ENCODE data around the gene CYB561A3. TPM values are rescaled to one million over a fixed set of nuclear protein-coding genes. Genes with fewer than 3 reads are reported as not detected.

The CYB561A3 gene
- total RNA-seq, 1 donor from 2014 or later: 47.2 TPM

DNA sequence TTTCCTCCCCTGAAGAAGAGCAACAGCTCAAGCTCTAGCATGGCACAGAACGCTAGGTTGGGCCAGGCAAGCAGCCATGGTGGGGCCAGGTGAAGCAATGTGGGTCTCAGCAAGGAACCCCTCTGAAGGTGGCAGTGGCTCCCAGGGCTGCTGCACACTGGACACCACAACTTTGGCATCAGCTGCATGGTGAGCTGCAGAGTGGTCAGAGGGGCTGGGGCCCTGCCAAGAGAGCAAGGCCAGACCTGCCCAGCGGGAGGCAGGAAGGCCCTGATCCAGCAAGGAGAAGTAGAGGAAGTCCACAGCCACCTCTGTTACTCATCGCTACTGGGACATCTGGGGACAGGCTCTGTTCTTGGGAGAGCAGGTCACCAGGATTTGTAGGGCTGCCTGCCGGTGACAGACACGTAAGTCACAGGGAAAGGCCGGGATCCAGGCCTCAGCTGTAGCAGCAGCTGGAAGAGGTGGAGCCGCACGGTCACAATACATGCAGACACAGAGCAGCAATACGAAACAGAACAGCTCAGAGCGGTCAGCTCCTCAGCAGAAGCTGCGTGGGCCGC, 12.4 kb downstream of the CYB561A3 start:
- H3K4me3 ChIP-seq: no peak overlapping the region
- H3K9me3 ChIP-seq: no peaks in the 10 kb centered on the region
- H3K27me3 ChIP-seq (ENCODE audit: low read depth): no peaks in the 10 kb centered on the region
- intact Hi-C loops (cut with DNase I): no loop called here
- ATAC-seq (no peak), DNase-seq (no peak)
- TF ChIP-seq, protein P1, sequence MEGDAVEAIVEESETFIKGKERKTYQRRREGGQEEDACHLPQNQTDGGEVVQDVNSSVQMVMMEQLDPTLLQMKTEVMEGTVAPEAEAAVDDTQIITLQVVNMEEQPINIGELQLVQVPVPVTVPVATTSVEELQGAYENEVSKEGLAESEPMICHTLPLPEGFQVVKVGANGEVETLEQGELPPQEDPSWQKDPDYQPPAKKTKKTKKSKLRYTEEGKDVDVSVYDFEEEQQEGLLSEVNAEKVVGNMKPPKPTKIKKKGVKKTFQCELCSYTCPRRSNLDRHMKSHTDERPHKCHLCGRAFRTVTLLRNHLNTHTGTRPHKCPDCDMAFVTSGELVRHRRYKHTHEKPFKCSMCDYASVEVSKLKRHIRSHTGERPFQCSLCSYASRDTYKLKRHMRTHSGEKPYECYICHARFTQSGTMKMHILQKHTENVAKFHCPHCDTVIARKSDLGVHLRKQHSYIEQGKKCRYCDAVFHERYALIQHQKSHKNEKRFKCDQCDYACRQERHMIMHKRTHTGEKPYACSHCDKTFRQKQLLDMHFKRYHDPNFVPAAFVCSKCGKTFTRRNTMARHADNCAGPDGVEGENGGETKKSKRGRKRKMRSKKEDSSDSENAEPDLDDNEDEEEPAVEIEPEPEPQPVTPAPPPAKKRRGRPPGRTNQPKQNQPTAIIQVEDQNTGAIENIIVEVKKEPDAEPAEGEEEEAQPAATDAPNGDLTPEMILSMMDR (IDR thresholded peaks at IDR 0.05): no peak
- H3K36me3 ChIP-seq: peaks cover 89% of the 10 kb centered on the region
- H3K27ac ChIP-seq: no peak overlapping the region
- H3K4me1 ChIP-seq: no peaks in the 10 kb centered on the region

DNA sequence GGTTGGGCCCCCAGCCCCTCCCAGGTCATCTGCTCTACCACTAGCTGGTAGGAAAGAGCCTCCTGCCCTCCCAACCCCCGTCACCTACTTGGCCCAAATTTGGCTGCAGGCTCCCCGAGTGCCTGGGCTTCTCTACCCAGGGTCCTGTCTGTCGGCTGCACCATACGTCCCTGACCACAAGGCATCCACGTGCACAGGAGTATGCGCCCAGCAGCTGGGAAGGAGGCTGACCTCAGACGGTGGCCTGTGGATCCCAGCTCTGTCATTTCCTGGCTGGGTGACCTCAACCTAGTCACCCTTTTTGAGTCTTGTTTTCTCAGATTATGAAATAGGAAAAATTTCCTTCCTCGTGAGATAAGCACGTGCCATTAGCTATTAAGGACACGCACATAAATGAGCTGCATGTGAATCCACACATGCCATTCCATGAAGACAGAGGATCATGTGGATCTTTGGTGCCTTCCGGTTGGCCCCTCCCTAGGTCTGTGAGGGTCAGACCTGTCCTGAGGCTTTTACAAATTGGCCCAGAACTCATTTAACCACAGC, 13.7 kb downstream of the CYB561A3 start:
- Histone ChIP-seq H3K9me3 (no peaks in the 10 kb centered on the region), H3K4me3 (no peak overlapping the region), H3K36me3 (peaks cover 76% of the 10 kb centered on the region), H3K27ac (no peak overlapping the region), H3K27me3 (ENCODE audit: low read depth) (no peaks in the 10 kb centered on the region), H3K4me1 (no peaks in the 10 kb centered on the region)
- intact Hi-C loops (cut with DNase I): no loop called here
- no peak for DNase-seq
- TF ChIP-seq, protein P1 (IDR thresholded peaks at IDR 0.05): no peak
- peak in 1 of 2 donors; percentile 45 for ATAC-seq

DNA sequence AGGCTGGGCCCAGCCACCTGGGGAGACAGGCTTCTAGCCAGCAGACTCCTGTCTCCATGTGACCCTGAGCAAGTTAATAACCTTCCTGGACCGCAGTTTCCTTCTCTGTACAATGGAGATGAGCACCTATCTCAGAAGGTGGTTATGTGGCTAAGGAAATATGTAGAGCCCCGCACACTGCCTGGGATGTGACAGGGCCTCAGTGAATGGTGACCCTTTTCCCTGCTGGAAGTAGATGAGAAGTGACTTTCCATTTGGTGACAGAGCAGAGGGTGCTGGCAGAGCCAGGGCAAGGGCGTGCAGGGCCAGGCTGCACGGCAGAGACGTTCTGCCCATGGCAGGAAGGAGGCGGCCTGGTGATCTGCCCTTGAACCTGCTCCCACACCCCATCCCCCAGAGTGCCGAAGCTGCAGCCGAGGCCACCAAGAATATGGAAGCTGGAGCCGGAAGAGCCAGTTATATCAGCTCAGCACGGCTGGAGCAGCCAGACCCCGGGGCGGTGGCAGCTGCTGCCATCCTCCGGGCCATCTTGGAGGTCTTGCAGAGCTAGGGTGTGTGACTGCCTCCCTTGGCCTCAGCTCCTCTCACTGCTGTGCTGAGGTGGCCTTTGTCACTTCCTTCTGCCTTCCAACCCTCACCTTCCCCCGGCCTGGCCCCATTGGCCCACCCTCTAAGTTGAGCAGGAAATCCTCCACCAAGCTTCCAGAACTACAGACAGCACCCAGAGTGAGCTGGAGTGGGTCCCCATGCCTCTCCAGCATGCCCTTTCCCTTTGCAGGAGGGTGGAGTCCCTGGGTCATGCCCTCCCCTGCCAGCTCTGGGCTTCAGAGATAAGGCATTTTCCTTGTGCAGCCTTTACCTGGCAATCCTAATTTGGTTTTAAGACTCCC, 15.5 kb downstream of the CYB561A3 start:
- ATAC-seq: no peak
- Histone ChIP-seq H3K4me3 (no peak overlapping the region), H3K27me3 (ENCODE audit: low read depth) (no peaks in the 10 kb centered on the region), H3K4me1 (no peaks in the 10 kb centered on the region), H3K36me3 (peaks cover 69% of the 10 kb centered on the region), H3K9me3 (no peaks in the 10 kb centered on the region), H3K27ac (no peak overlapping the region)
- intact Hi-C loops (cut with DNase I): no loop called here
- TF ChIP-seq, protein P1 (IDR thresholded peaks at IDR 0.05): no peak
- no peak for DNase-seq

DNA sequence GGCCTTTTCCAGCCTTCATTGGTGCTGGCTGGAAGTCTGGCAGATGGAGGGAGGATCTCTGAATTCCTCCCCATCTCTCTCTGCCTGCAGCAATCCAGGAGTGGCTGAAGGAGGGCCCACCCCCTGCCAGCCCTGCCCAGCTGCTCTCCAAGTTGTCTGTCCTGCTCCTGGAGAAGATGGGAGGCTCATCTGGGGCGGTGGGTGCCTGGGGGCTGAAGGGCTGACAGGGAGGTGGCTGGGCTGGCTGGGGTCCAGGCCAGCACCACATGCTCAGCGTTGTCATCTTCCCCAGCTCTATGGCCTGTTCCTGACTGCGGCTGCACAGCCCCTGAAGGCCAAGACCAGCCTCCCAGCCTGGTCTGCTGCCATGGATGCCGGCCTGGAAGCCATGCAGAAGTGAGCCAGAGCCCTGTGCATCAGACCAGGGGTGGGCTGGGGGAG, 16.5 kb downstream of the CYB561A3 start:
- DNase-seq (no peak), ATAC-seq (no peak)
- H3K27me3 ChIP-seq (ENCODE audit: low read depth): no peaks in the 10 kb centered on the region
- no peak overlapping the region for H3K27ac ChIP-seq
- intact Hi-C loops (cut with DNase I): no loop called here
- no peaks in the 10 kb centered on the region for H3K4me1 ChIP-seq
- TF ChIP-seq, protein P1 (IDR thresholded peaks at IDR 0.05): no peak
- H3K36me3 ChIP-seq: peaks cover 59% of the 10 kb centered on the region
- no peak overlapping the region for H3K4me3 ChIP-seq
- no peaks in the 10 kb centered on the region for H3K9me3 ChIP-seq

- H3K4me1 ChIP-seq: no peaks in the 10 kb centered on the region
- H3K36me3 ChIP-seq: peaks cover 48% of the 10 kb centered on the region
- TF ChIP-seq, protein P1 (IDR thresholded peaks at IDR 0.05): no peak
- H3K9me3 ChIP-seq: no peaks in the 10 kb centered on the region
- no peak for ATAC-seq
- no peak overlapping the region for H3K27ac ChIP-seq
- H3K4me3 ChIP-seq: no peak overlapping the region
- no peaks in the 10 kb centered on the region for H3K27me3 ChIP-seq (ENCODE audit: low read depth)
- intact Hi-C loops (cut with DNase I): no loop called here
- DNase-seq: no peak
Observed at GRCh38 chr11:61343792-61344745, 17.6 kb downstream of the CYB561A3 start.

Data from lower lobe of right lung (tissue), 2 donors.